Choroid plexus epithelial cell (primary cell): ENCODE data around the gene RSPH9.

Experiments used
- DNase-seq: peaks from one replicate; pipeline ENCODE4 v3.0.0-alpha.2; 2010; ENCODE audit warnings: low read depth
- H3K4me3 ChIP-seq: 2 replicates; pipeline ENCODE4 v1.5.1; 2011; ENCODE audit warnings: low read depth, mild to moderate bottlenecking, control low read depth, low read length, moderate library complexity
- TF ChIP-seq, protein P1 (sequence below): conservative IDR thresholded peaks from 2 replicates; pipeline ENCODE4 v1.5.1; 2011; ENCODE audit warnings: low read depth, mild to moderate bottlenecking, control low read depth, inconsistent platforms, low read length, moderate library complexity

RSPH9 gene

GRCh38 chr6:43644940-43645612 lies at the start of gene RSPH9:
TSS of gene RSPH9 (plus strand) at chr6:43645036. CDS start at chr6:43645099, 63 bp downstream.
- H3K4me3 ChIP-seq, result peak within 1 kb of the TSS; percentile 65
- TF ChIP-seq, protein P1, sequence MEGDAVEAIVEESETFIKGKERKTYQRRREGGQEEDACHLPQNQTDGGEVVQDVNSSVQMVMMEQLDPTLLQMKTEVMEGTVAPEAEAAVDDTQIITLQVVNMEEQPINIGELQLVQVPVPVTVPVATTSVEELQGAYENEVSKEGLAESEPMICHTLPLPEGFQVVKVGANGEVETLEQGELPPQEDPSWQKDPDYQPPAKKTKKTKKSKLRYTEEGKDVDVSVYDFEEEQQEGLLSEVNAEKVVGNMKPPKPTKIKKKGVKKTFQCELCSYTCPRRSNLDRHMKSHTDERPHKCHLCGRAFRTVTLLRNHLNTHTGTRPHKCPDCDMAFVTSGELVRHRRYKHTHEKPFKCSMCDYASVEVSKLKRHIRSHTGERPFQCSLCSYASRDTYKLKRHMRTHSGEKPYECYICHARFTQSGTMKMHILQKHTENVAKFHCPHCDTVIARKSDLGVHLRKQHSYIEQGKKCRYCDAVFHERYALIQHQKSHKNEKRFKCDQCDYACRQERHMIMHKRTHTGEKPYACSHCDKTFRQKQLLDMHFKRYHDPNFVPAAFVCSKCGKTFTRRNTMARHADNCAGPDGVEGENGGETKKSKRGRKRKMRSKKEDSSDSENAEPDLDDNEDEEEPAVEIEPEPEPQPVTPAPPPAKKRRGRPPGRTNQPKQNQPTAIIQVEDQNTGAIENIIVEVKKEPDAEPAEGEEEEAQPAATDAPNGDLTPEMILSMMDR, result no peak
- peak; percentile 90 for DNase-seq

GRCh38 chr6:43600595-43600994 lies 44.2 kb upstream of the RSPH9 start:
- no peak for DNase-seq
- H3K4me3 ChIP-seq, result no peak overlapping the region
- TF ChIP-seq, protein P1, result no peak

DNA sequence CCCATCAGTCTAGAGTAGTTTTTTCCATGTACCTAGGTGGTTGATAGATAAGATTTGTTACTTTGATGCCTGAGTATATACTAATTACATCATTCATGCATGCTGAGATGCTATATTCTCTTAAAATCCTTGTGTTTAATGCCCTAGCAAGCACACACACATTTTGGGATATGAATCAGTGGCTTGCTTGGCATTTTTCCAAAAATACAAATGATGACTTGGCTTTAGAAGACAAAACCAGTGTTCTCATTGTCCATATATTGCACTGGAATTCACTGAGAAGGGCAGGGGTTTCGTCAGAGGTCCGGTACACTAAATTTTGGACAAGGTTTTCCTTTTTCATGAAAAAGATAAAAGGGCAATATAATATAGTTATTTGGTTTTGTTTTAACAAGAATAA lies 40.7 kb upstream of the RSPH9 start:
- H3K4me3 ChIP-seq, result no peak overlapping the region
- TF ChIP-seq, protein P1, result no peak
- peak; percentile 80 for DNase-seq

GRCh38 chr6:43606019-43606418 lies 38.8 kb upstream of the RSPH9 start:
- no peak for DNase-seq
- TF ChIP-seq, protein P1, result no peak
- no peak overlapping the region for H3K4me3 ChIP-seq

DNA sequence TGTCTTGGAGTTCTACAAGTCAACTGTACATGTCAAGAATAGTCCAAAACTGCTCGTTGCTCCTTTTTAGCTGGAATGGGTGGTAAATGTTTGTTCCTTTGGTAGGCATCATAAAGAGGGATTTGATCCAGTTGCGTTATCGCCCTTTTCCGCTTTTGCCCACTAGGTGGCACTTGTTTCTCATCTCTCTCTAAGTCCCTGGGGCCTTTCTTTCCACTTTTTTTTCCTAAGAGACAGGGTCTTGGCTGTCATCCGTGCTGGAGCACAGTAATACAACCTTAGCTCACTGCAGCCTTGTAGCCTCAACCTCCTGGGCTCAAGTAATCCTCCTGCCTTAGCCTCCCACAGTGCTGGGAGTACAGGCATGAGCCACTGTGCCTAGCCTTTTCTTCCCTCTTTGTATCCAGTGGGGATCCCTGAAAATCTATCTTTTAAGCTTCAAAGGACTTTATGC lies 36.5 kb upstream of the RSPH9 start:
- no peak overlapping the region for H3K4me3 ChIP-seq
- TF ChIP-seq, protein P1, result peak; percentile 92
- peak; percentile 91 for DNase-seq

GRCh38 chr6:43608807-43609206 lies 36.0 kb upstream of the RSPH9 start:
- TF ChIP-seq, protein P1, result no peak
- H3K4me3 ChIP-seq, result no peak overlapping the region
- DNase-seq, result no peak

- H3K4me3 ChIP-seq, result no peak overlapping the region
- peak; percentile 52 for DNase-seq
- TF ChIP-seq, protein P1, result no peak
These were observed 35.4 kb upstream of the RSPH9 start for GRCh38 chr6:43609402-43609801.
